MM.1S (cell line): ENCODE data around the gene FTH1.

Experiments
- CTCF ChIP-seq: fragments of 300-600 bp; sonication (generic); IDR thresholded peaks from 2 replicates; pipeline ENCODE4 v1.5.1; 2016; ENCODE audit warnings: antibody characterized with exemption, low read length, mixed read lengths
- EZH2phosphoT487 ChIP-seq: fragments of 300-600 bp; sonication (generic); IDR thresholded peaks from 2 replicates; pipeline ENCODE4 v1.6.1; 2018; ENCODE audit warnings: antibody characterized with exemption, low read length

- no peak for TF ChIP-seq CTCF
- TF ChIP-seq EZH2phosphoT487 = no peak
Observed at GRCh38 chr11:61916737-61917333, 50.6 kb downstream of the FTH1 start.
